PC-3 (cell line): Measurements from ENCODE around the gene JAKMIP1. TPM values are rescaled to one million over a fixed set of nuclear protein-coding genes. Genes with fewer than 3 reads are reported as not detected.

Experiments used
- ATAC-seq: fragments of 200-7000 bp; cut with Tn5 transposase; 2 replicates; pipeline ENCODE4 v1.9.1; 2020; ENCODE audit warnings: mild to moderate bottlenecking, moderate library complexity
- BruUV-seq: library from RNA; stranded (reverse); fragments of 400-500 nt; replicated peaks from 2 replicates; lab custom pipeline; 2021; lab: Mats Ljungman, UMichigan
- CTCF ChIA-PET: fragments of 300-600 bp; sonication (Branson Sonifier 250); formaldehyde crosslinking; loops from one replicate; lab custom pipeline; 2022; ENCODE audit warnings: antibody characterized with exemption; lab: Charles Lee
- POLR2A ChIA-PET: fragments of 300-600 bp; sonication (Branson Sonifier 250); formaldehyde crosslinking; loops from one replicate; lab custom pipeline; 2022; ENCODE audit warnings: antibody characterized with exemption; ENCODE audit not compliant: unreplicated experiment; lab: Charles Lee
- DNase-seq: peaks from one replicate; pipeline ENCODE4 v3.0.0-alpha.2; 2015
- H2AFZ ChIP-seq: fragments of 300-600 bp; sonication (generic); 2 replicates; pipeline ENCODE4 v1.6.0; 2016; ENCODE audit warnings: antibody characterized with exemption, low read length
- H3F3A ChIP-seq: fragments of 300-600 bp; sonication (generic); one replicate; pipeline ENCODE4 v1.6.0; 2017; ENCODE audit warnings: antibody characterized with exemption, low read length, control low read depth, mild to moderate bottlenecking; ENCODE audit not compliant: unreplicated experiment
- H3K27ac ChIP-seq: fragments of 300-600 bp; sonication (generic); 2 replicates; pipeline ENCODE4 v1.5.1; 2016; ENCODE audit warnings: mild to moderate bottlenecking, low read length
- H3K27me3 ChIP-seq: fragments of 300-600 bp; sonication (generic); 2 replicates; pipeline ENCODE4 v1.6.1; 2016; ENCODE audit warnings: low read length, mixed read lengths
- H3K36me3 ChIP-seq: fragments of 300-600 bp; sonication (generic); 2 replicates; pipeline ENCODE4 v1.6.1; 2016; ENCODE audit warnings: low read depth, mixed run types, low read length, mixed read lengths
- H3K4me1 ChIP-seq: fragments of 300-600 bp; sonication (generic); 2 replicates; pipeline ENCODE4 v1.5.1; 2016; ENCODE audit warnings: low read length; ENCODE audit not compliant: insufficient read depth
- H3K4me2 ChIP-seq: fragments of 300-600 bp; sonication (generic); 2 replicates; pipeline ENCODE4 v1.6.0; 2016; ENCODE audit warnings: low read length
- H3K4me3 ChIP-seq: fragments of 300-600 bp; sonication (generic); 2 replicates; pipeline ENCODE4 v1.5.1; 2016; ENCODE audit warnings: mild to moderate bottlenecking, low read length, mixed read lengths
- H3K79me2 ChIP-seq: fragments of 300-600 bp; sonication (generic); 2 replicates; pipeline ENCODE4 v1.6.1; 2017; ENCODE audit warnings: low read length, mixed read lengths
- H3K9ac ChIP-seq: fragments of 300-600 bp; sonication (generic); 2 replicates; pipeline ENCODE4 v1.6.0; 2016; ENCODE audit warnings: mild to moderate bottlenecking, low read length
- H3K9me2 ChIP-seq: fragments of 300-600 bp; sonication (generic); replicated peaks from 2 replicates; pipeline ENCODE4 v1.6.1; 2016; ENCODE audit warnings: mixed run types, low read length, mixed read lengths
- H3K9me3 ChIP-seq: fragments of 300-600 bp; sonication (generic); 2 replicates; pipeline ENCODE4 v1.6.1; 2016; ENCODE audit warnings: low read length, mixed read lengths
- H4K20me1 ChIP-seq: fragments of 300-600 bp; sonication (generic); 2 replicates; pipeline ENCODE4 v1.6.1; 2016; ENCODE audit warnings: low read length, mixed read lengths
- EZH2 ChIP-seq: fragments of 300-600 bp; sonication (generic); IDR thresholded peaks from one replicate; pipeline ENCODE4 v1.6.1; 2017; ENCODE audit warnings: antibody characterized with exemption, mild to moderate bottlenecking, low read length; ENCODE audit not compliant: unreplicated experiment
- EZH2phosphoT487 ChIP-seq: fragments of 300-600 bp; sonication (generic); IDR thresholded peaks from 2 replicates; pipeline ENCODE4 v1.6.1; 2018; ENCODE audit warnings: mild to moderate bottlenecking, antibody characterized with exemption, low read length, borderline replicate concordance
- intact Hi-C: fragments of 100-400 bp; cut with micrococcal nuclease; formaldehyde crosslinking; loops from 2 replicates; pipeline ENCODE4 v1.9.0; 2023
- total RNA-seq: library from RNA; depleted of rRNA; stranded (reverse); fragments of >200 nt; gene quantifications from 2 replicates; pipeline ENCODE4 v1.2.3, GENCODE V29; 2014
- TF ChIP-seq, protein P1 (sequence below): fragments of 300-600 bp; sonication (generic); conservative IDR thresholded peaks from 2 replicates; pipeline ENCODE4 v1.5.1; 2017; ENCODE audit warnings: antibody characterized with exemption, low read depth, mild to moderate bottlenecking, low read length

The JAKMIP1 gene
- total RNA-seq, 1 experiment from 2014 or later, result 0.04 TPM

DNA sequence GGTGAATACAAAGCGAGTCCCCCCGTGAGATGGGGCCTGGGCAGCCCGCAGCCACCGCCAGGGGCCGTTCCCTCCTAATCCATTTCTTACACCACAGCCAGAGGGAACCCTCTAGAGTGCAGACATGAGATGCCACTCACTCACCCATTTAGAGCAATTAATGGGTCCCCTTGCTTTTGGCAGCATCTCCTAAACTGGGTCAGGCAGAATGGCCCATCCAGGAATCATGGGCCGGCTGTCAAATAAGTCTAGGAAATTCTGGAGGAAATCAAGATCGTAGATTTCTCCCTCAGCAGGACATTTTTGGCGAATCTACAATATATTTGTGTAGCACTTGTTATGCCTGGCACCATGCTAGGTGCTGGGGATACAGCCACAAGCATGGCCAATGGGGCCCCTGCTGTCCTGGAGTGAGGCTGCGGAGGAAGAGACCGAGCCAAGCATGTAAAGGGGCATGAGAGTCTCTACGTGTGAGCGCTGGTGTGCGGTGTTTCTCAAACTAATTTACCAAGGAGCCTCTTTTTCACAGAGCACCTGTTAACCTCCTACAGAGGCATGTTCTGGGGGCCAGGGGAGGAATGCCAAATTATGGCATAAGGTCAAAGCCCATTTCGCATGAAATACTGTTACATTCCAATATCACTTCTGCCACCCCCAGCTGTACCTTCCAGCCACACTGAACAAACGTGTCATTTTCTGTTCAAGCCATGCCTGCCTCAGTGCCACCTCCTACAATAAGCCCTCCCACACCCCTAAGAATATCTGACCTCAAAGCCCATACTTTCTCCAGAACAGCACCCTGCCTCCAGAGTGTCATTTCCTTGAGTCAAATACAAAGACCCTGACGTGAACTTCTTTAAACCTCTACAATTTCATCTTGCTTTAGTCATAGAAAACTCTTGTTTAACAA is 28.1 kb upstream of the JAKMIP1 start:
- H3K27ac ChIP-seq, result no peak overlapping the region
- no peaks in the 10 kb centered on the region for H3K36me3 ChIP-seq
- H3F3A ChIP-seq, result no peaks in the 10 kb centered on the region
- no peak overlapping the region for H3K4me2 ChIP-seq
- BruUV-seq, result no TSS peak
- TF ChIP-seq, protein P1, sequence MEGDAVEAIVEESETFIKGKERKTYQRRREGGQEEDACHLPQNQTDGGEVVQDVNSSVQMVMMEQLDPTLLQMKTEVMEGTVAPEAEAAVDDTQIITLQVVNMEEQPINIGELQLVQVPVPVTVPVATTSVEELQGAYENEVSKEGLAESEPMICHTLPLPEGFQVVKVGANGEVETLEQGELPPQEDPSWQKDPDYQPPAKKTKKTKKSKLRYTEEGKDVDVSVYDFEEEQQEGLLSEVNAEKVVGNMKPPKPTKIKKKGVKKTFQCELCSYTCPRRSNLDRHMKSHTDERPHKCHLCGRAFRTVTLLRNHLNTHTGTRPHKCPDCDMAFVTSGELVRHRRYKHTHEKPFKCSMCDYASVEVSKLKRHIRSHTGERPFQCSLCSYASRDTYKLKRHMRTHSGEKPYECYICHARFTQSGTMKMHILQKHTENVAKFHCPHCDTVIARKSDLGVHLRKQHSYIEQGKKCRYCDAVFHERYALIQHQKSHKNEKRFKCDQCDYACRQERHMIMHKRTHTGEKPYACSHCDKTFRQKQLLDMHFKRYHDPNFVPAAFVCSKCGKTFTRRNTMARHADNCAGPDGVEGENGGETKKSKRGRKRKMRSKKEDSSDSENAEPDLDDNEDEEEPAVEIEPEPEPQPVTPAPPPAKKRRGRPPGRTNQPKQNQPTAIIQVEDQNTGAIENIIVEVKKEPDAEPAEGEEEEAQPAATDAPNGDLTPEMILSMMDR, result no peak
- TF ChIP-seq EZH2phosphoT487 (no peak), EZH2 (no peak)
- no peak for ATAC-seq
- no peak overlapping the region for H3K4me3 ChIP-seq
- H3K9ac ChIP-seq, result no peak overlapping the region
- no peaks in the 10 kb centered on the region for H4K20me1 ChIP-seq
- no peaks in the 10 kb centered on the region for H3K9me2 ChIP-seq
- no peak overlapping the region for H2AFZ ChIP-seq
- intact Hi-C loops, result no loop called here
- H3K4me1 ChIP-seq, result no peaks in the 10 kb centered on the region
- ChIA-PET POLR2A (no interaction called here), CTCF (no interaction called here)
- H3K27me3 ChIP-seq, result no peaks in the 10 kb centered on the region; the same call in 1 of the 2 replicates
- H3K9me3 ChIP-seq, result no peaks in the 10 kb centered on the region
- H3K79me2 ChIP-seq, result no peaks in the 10 kb centered on the region
- no peak for DNase-seq

DNA sequence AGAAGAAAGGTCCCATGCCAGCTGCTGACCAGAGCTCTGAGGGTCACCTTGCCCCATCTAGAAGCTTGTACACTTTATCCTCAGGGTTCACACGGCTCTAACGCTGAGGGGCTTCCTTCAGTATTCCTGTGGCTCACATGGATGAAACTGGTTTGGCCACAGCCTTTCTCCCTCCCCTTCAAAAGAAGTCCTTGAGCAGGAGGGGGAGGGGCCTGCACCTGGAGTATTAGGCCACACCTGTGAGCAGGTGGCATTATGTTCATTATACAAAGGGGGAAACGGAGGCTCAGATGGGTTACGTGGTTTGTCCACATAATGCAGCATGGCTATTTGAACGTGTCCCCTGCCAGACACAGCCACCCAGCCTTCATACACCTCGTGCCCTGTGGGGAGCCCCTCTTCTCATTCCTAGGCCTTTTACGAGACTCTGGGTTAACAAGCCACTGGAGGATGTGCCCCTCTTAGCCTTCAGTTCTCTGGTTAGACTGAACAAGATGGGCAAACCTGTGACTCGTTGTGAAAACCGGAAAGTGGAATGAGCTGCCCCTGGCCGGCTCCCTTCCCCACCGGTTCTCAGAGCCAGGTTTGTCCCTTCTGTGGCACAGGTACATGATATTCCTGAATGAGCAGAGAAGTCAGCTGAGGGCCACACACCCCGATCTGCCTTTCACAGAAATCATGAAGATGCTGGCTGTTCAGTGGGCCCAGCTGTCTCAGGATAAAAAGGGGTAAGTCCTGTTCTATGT is 27.2 kb upstream of the JAKMIP1 start:
- ATAC-seq, result no peak
- Histone ChIP-seq H3K27ac (no peak overlapping the region), H3K27me3 (no peaks in the 10 kb centered on the region; the same call in 1 of the 2 replicates), H3K36me3 (no peaks in the 10 kb centered on the region), H3K9me2 (no peaks in the 10 kb centered on the region), H4K20me1 (no peaks in the 10 kb centered on the region), H3F3A (no peaks in the 10 kb centered on the region), H3K4me1 (no peaks in the 10 kb centered on the region), H3K9ac (no peak overlapping the region), H3K4me2 (no peak overlapping the region), H3K79me2 (no peaks in the 10 kb centered on the region), H3K4me3 (no peak overlapping the region), H3K9me3 (no peaks in the 10 kb centered on the region), H2AFZ (no peak overlapping the region)
- ChIA-PET CTCF (no interaction called here), POLR2A (no interaction called here)
- DNase-seq, result no peak
- intact Hi-C loops, result no loop called here
- TF ChIP-seq EZH2 (no peak), EZH2phosphoT487 (no peak)
- TF ChIP-seq, protein P1, result no peak
- BruUV-seq, result no TSS peak
